K562 (cell line): ENCODE measurements around the gene CNTN4. TPM values are rescaled to one million over a fixed set of nuclear protein-coding genes. Genes with fewer than 3 reads are reported as not detected.
"Not testable (repeated sequence)": the region's sequence is repeated elsewhere in the genome, so short reads cannot be mapped to it uniquely, and the experiment has no call there.

Experiments
- ATAC-seq: fragments of 200-7000 bp; cut with Tn5 transposase; 3 replicates; pipeline ENCODE4 v1.9.1; 2020; ENCODE audit warnings: moderate library complexity
- BruUV-seq: library from RNA; stranded (reverse); fragments of 400-500 nt; replicated peaks from 2 replicates; lab custom pipeline; 2021; lab: Mats Ljungman, UMichigan
- CTCF ChIA-PET: fragments of 300-600 bp; formaldehyde crosslinking; extraction: SDS; loops from one replicate; lab custom pipeline; 2021; ENCODE audit warnings: low intra/inter-chr PET ratio; lab: Yijun Ruan, JAX
- POLR2A ChIA-PET: fragments of 300-600, 350-650 bp; sonication (Branson Sonifier 250); formaldehyde crosslinking; extraction: SDS; loops from one replicate; lab custom pipeline; 2021; ENCODE audit warnings: antibody characterized with exemption, inconsistent platforms; lab: Yijun Ruan, JAX
- DNase-seq, 4 experiments: peaks; one replicate each; pipeline versions ENCODE4 v3.0.0 to v3.0.0-alpha.2; 2011 to 2018; ENCODE audit warnings: low spot score in 3 of 4, mixed read lengths in 3 of 4; ENCODE audit errors: extremely low read depth in 1 of 4
- FAIRE-seq: peaks from 2 replicates; lab custom pipeline; 2011; peaks lifted over from hg19 to GRCh38; lab: Jason Lieb, UNC
- H2AFZ ChIP-seq: 2 replicates; pipeline ENCODE4 v1.6.0; 2011; ENCODE audit warnings: low read depth, low read length, control low read depth, inconsistent platforms
- H3K27ac ChIP-seq: fragments of 200-600 bp; 3 replicates; pipeline ENCODE4 v1.8.0; 2011; ENCODE audit warnings: low read depth, mild to moderate bottlenecking, control low read depth, inconsistent platforms, low read length, moderate library complexity, mixed read lengths; ENCODE audit errors: extremely low read depth
- H3K27me3 ChIP-seq, 2 experiments: fragments of 300-600 bp in 1 of 2; 2 replicates in 1 of 2; 3 replicates in 1 of 2; pipeline versions ENCODE4 v1.6.0 to v1.8.0; 2011; ENCODE audit warnings: inconsistent platforms in 2 of 2, low read length in 2 of 2, mild to moderate bottlenecking in 1 of 2, mixed read lengths in 1 of 2, moderate library complexity in 1 of 2; ENCODE audit not compliant: control insufficient read depth in 2 of 2, insufficient read depth in 2 of 2
- H3K36me3 ChIP-seq: fragments of 300-600 bp; 3 replicates; pipeline ENCODE4 v1.8.0; 2011; ENCODE audit warnings: mild to moderate bottlenecking, low read length, inconsistent platforms; ENCODE audit not compliant: control insufficient read depth, insufficient read depth
- H3K4me1 ChIP-seq, 2 experiments: fragments of 200-600 bp in 1 of 2; replicated peaks in 1 of 2; 2 replicates in 1 of 2; 3 replicates in 1 of 2; pipeline versions ENCODE4 v1.5.1 to v1.8.0; 2011; ENCODE audit warnings: inconsistent platforms in 2 of 2, low read length in 2 of 2, mild to moderate bottlenecking in 1 of 2, mixed read lengths in 1 of 2, moderate library complexity in 1 of 2; ENCODE audit not compliant: control insufficient read depth in 2 of 2, insufficient read depth in 2 of 2
- H3K4me2 ChIP-seq: 2 replicates; pipeline ENCODE4 v1.6.1; 2011; ENCODE audit warnings: low read length, control low read depth, inconsistent platforms, mixed read lengths; ENCODE audit not compliant: insufficient read depth
- H3K4me3 ChIP-seq: fragments of 200-600 bp; sonication (generic), shearing (Covaris generic); 2 replicates; pipeline ENCODE4 v1.5.1; 2016; ENCODE audit warnings: control low read depth, inconsistent platforms
- H3K79me2 ChIP-seq: fragments of 200-600 bp; 3 replicates; pipeline ENCODE4 v1.8.0; 2011; ENCODE audit warnings: low read length, inconsistent platforms; ENCODE audit not compliant: control insufficient read depth, insufficient read depth
- H3K9ac ChIP-seq, 2 experiments: 2 replicates each; pipeline versions ENCODE4 v1.6.0 to v1.6.1; 2011; ENCODE audit warnings: low read depth in 2 of 2, low read length in 2 of 2, control low read depth in 1 of 2, inconsistent platforms in 1 of 2, mild to moderate bottlenecking in 1 of 2, mixed read lengths in 1 of 2; ENCODE audit not compliant: insufficient read depth in 1 of 2
- H3K9me1 ChIP-seq: one replicate; pipeline ENCODE4 v1.6.0; 2011; ENCODE audit warnings: inconsistent platforms, mild to moderate bottlenecking, low read length, moderate library complexity; ENCODE audit not compliant: control insufficient read depth, insufficient read depth
- H3K9me3 ChIP-seq: replicated peaks from 2 replicates; pipeline ENCODE4 v1.5.1; 2011; ENCODE audit warnings: low read depth, low read length, inconsistent platforms; ENCODE audit not compliant: control insufficient read depth, insufficient read depth
- H4K20me1 ChIP-seq: replicated peaks from 2 replicates; pipeline ENCODE4 v1.6.1; 2011; ENCODE audit warnings: low read length, inconsistent platforms, mixed read lengths; ENCODE audit not compliant: control insufficient read depth, insufficient read depth
- CBFA2T3 ChIP-seq: fragments of 450-650 bp; IDR thresholded peaks from 2 replicates; pipeline ENCODE4 v1.6.1; 2017
- ETS2 ChIP-seq: IDR thresholded peaks from 2 replicates; pipeline ENCODE4 v1.6.1; 2016; ENCODE audit warnings: borderline replicate concordance, missing genetic modification characterization, mild to moderate bottlenecking, moderate library complexity, missing compliant biosample characterization; ENCODE audit not compliant: poor library complexity, severe bottlenecking
- FOXP4 ChIP-seq: sonication (generic); formaldehyde crosslinking; IDR thresholded peaks from 2 replicates; pipeline ENCODE4 v1.8.0; 2022; ENCODE audit warnings: mild to moderate bottlenecking, missing genetic modification reagents, borderline replicate concordance
- HDAC2 ChIP-seq: fragments of 450-650 bp; IDR thresholded peaks from 2 replicates; pipeline ENCODE4 v1.6.1; 2016; ENCODE audit warnings: mild to moderate bottlenecking
- HNRNPH1 ChIP-seq: fragments of 200-400 bp; formaldehyde crosslinking; optimal IDR thresholded peaks from 2 replicates; pipeline ENCODE3; 2017; ENCODE audit warnings: low read depth, mild to moderate bottlenecking, low read length, moderate library complexity
- KLF13 ChIP-seq: fragments of 450-650 bp; IDR thresholded peaks from 2 replicates; pipeline ENCODE4 v1.6.1; 2016; ENCODE audit warnings: missing genetic modification characterization, low read depth, mild to moderate bottlenecking, missing compliant biosample characterization, moderate library complexity, borderline replicate concordance
- SMAD2 ChIP-seq: fragments of 150-350 bp; IDR thresholded peaks from 2 replicates; pipeline ENCODE4 v1.6.1; 2014; ENCODE audit warnings: low read depth, mild to moderate bottlenecking, low read length
- SNIP1 ChIP-seq: fragments of 450-650 bp; IDR thresholded peaks from 2 replicates; pipeline ENCODE4 v1.7.1; 2017; ENCODE audit warnings: low read depth, mild to moderate bottlenecking
- TAL1 ChIP-seq: fragments of 450-650 bp; IDR thresholded peaks from 2 replicates; pipeline ENCODE4 v1.6.1; 2016; ENCODE audit warnings: mild to moderate bottlenecking
- TFAM ChIP-seq: fragments of 250-450 bp; sonication (Bioruptor Pico); conservative IDR thresholded peaks from 2 replicates; pipeline ENCODE4 v1.5.0; 2021; ENCODE audit warnings: mild to moderate bottlenecking, moderate library complexity
- TFE3 ChIP-seq: fragments of 450-650 bp; formaldehyde crosslinking; IDR thresholded peaks from 2 replicates; pipeline ENCODE4 v1.4.0; 2020; ENCODE audit warnings: mild to moderate bottlenecking, mixed read lengths
- ZFP30 ChIP-seq: fragments of 250-450 bp; sonication (Bioruptor Pico); IDR thresholded peaks from 2 replicates; pipeline ENCODE4 v1.8.0; 2022; ENCODE audit warnings: moderate library complexity, mild to moderate bottlenecking, inconsistent platforms, borderline replicate concordance
- ZFX ChIP-seq: sonication (generic); formaldehyde crosslinking; IDR thresholded peaks from 2 replicates; pipeline ENCODE4 v1.8.0; 2022; ENCODE audit warnings: mild to moderate bottlenecking, missing genetic modification reagents, moderate library complexity
- ZNF778 ChIP-seq: fragments of 450-650 bp; formaldehyde crosslinking; IDR thresholded peaks from 2 replicates; pipeline ENCODE4 v1.4.0; 2020; ENCODE audit warnings: mild to moderate bottlenecking, moderate library complexity
- WGBS: fragments of 100-300 bp; shearing (Covaris generic); methylation state at CpG from one replicate; pipeline ENCODE4 v1.1.6; 2016; ENCODE audit warnings: low coverage, mixed read lengths; ENCODE audit not compliant: insufficient coverage; ENCODE audit errors: missing lambda C conversion rate; 5-methylcytosine and 5-hydroxymethylcytosine counted together
- in situ Hi-C: fragments of 300-500 bp; cut with MboI; formaldehyde crosslinking; loops from 4 replicates; pipeline ENCODE4 v1.15.0; 2018; ENCODE audit warnings: inconsistent platforms, mixed read lengths
- intact Hi-C: fragments of 100-400 bp; cut with micrococcal nuclease; formaldehyde crosslinking; loops from 2 replicates; pipeline ENCODE4 v1.14.2; 2022
- polyA plus RNA-seq, 8 experiments: library from polyadenylated mRNA; depleted of rRNA in 4 of 8; stranded (reverse) in 5 of 8; unstranded in 3 of 8; fragments of >200 nt; fragmentation: Nextera tagmentation in 2 of 8; fragmentation: Illumina TruSeq in 1 of 8; extraction: Ambion mirVana in 2 of 8; extraction: Trizol in 1 of 8; gene quantifications; 2 replicates each; pipeline versions ENCODE4 v1.2.1 to v1.2.3, GENCODE V29; 2011 to 2014; ENCODE audit warnings: inconsistent platforms in 1 of 8, missing spikeins in 1 of 8
- total RNA-seq, 7 experiments: library from RNA; depleted of rRNA in 6 of 7; stranded (reverse); fragments of >200 nt in 6 of 7; fragmentation: Illumina TruSeq in 2 of 7; extraction: Trizol in 2 of 7; gene quantifications; 2 replicates each; pipeline versions ENCODE4 v1.2.1 to v1.2.3, GENCODE V29; 2011 to 2021; ENCODE audit warnings: low replicate concordance in 1 of 7

CNTN4 gene
- total and polyA plus RNA-seq, 9 of the 15 experiments (the other 6 are each of a cell fraction or from before 2014, with no cell fraction given) = not detected

GRCh38 chr3:2534767-2535166, 436.1 kb downstream of the CNTN4 start:
- H3K9me1 ChIP-seq, in situ Hi-C loops, H3K9me3 ChIP-seq, H2AFZ ChIP-seq, H3K4me3 ChIP-seq, H3K27me3 ChIP-seq, H4K20me1 ChIP-seq, ATAC-seq, H3K4me2 ChIP-seq, POLR2A ChIA-PET, CTCF ChIA-PET, FAIRE-seq, DNase-seq, H3K27ac ChIP-seq, H3K4me1 ChIP-seq, H3K36me3 ChIP-seq, intact Hi-C loops, H3K79me2 ChIP-seq, H3K9ac ChIP-seq, BruUV-seq: not testable (repeated sequence)
- WGBS = 2% methylated on average over 3 of the region's 6 CpGs

- DNase-seq (no peak), ATAC-seq (no peak), FAIRE-seq (no peak)
- no peaks in the 10 kb centered on the region for H3K36me3 ChIP-seq
- H3K27ac ChIP-seq = no peak overlapping the region
- H4K20me1 ChIP-seq = no peaks in the 10 kb centered on the region
- CTCF ChIA-PET = no interaction called here
- H3K4me3 ChIP-seq = no peak overlapping the region
- H3K27me3 ChIP-seq = no peaks in the 10 kb centered on the region
- no peak overlapping the region for H2AFZ ChIP-seq
- H3K9me1 ChIP-seq = no peaks in the 10 kb centered on the region
- no peak overlapping the region for H3K4me2 ChIP-seq
- 0% methylated on average over 1 of the region's 1 CpG for WGBS
- no peak overlapping the region for H3K9ac ChIP-seq
- intact Hi-C loops (no loop called here), in situ Hi-C loops (no loop called here)
- no peaks in the 10 kb centered on the region; the same call in 1 of the 2 replicates for H3K9me3 ChIP-seq
- POLR2A ChIA-PET = no interaction called here
- no TSS peak for BruUV-seq
- no peaks in the 10 kb centered on the region for H3K79me2 ChIP-seq
- H3K4me1 ChIP-seq = no peaks in the 10 kb centered on the region
- TF ChIP-seq TFAM (CRISPR knock-in tag) = no peak
- TF ChIP-seq ZNF778 (CRISPR knock-in tag) = no peak
- no peak for TF ChIP-seq HDAC2
- no peak for TF ChIP-seq FOXP4 (CRISPR knock-in tag)
- no peak for TF ChIP-seq ETS2 (tag)
- TF ChIP-seq SMAD2 = no peak
- TF ChIP-seq ZFX (CRISPR knock-in tag) = no peak
- TF ChIP-seq TAL1 = no peak
- no peak for TF ChIP-seq ZFP30 (CRISPR knock-in tag)
- no peak for TF ChIP-seq SNIP1
- no peak for TF ChIP-seq KLF13 (tag)
- TF ChIP-seq TFE3 (CRISPR knock-in tag) = no peak
- no peak for TF ChIP-seq HNRNPH1
- no peak for TF ChIP-seq CBFA2T3
Observed at GRCh38 chr3:2535206-2535605, 436.5 kb downstream of the CNTN4 start.
